D341Med (cell line): Measurements from ENCODE around the gene MLXIP.
A peak's percentile ranks its signal among the peaks of the same experiment; 100 is the strongest.
"Not testable (repeated sequence)": the region's sequence is repeated elsewhere in the genome, so short reads cannot be mapped to it uniquely, and the experiment has no call there.

Experiments
- DNase-seq: peaks from one replicate; pipeline ENCODE4 v3.0.0; 2012; ENCODE audit warnings: low spot score

Gene MLXIP

GRCh38 chr12:122054842-122055520 is 23.6 kb upstream of the MLXIP start:
- DNase-seq = no peak

DNA sequence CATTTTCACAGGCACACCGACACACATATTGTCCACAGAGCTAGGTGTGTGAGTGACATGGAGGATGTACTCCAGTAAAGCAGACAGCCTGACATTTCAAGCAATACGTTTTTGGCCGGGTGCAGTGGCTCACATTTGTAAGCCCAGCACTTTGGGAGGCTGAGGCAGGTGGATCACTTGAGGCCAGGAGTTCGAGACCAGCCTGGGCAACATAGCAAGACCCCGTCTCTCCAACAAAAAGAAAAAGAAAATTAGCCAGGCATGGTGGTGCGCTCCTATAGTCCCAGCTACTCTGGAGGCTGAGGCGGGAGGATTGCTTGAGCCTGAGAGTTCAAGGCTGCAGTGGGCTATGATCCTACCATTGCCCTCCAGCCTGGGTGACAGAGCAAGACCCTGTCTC is 22.1 kb upstream of the MLXIP start:
- not testable (repeated sequence) for DNase-seq

DNA sequence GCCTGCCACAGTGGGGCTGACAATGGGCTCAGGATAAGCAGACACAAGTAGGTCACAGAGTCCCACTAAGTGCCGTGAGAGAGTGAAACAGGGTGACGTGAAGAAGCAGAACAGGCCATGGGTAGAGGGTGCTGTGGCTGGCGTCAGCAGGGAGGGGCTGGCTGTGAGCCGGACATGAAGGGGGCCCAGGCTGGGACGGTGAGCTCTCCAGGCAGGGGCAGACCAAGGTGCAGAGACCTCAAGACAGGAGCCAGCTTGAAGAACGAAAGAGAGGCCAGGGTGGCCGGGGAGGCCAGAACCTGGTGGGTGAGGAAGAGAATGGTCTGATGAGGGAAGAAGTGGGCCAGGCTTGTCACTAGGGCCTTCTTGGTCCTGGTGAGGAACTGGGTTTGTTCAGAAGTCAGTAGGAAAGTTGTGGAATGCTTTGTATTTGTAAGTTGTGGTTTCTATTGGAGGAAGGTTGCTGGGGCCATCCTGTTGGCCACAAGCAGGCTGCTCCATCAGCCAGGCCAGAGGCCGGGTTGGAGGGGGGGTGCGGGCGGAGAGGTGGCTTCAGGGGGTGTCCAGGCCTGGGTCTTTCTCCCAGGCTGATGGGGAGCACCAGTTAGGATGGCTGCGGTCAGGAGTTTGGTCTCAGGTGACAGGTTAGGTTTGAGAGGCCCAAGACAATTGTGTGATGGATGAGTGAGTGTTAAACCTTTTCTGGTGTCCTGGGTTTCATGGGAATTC is 21.4 kb upstream of the MLXIP start:
- DNase-seq = no peak

DNA sequence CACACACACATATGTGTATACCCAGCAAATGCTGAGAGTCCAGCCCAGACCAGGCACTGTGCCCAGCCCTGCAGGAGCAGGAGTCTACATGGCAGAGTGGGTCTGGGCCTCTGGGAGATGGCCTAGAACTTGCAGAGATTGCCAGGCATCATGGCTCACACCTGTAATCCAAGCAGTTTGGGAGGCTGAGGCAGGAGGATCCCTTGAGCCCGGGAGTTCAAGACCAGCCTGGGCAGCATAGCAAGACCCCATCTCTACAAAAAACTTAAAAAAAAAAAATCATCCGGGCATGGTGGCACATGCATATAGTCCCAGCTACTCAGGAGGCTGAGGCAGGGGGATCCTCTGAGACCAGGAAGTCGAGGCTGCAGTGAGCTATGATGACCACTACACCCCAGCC is 20.8 kb upstream of the MLXIP start:
- no peak for DNase-seq

DNA sequence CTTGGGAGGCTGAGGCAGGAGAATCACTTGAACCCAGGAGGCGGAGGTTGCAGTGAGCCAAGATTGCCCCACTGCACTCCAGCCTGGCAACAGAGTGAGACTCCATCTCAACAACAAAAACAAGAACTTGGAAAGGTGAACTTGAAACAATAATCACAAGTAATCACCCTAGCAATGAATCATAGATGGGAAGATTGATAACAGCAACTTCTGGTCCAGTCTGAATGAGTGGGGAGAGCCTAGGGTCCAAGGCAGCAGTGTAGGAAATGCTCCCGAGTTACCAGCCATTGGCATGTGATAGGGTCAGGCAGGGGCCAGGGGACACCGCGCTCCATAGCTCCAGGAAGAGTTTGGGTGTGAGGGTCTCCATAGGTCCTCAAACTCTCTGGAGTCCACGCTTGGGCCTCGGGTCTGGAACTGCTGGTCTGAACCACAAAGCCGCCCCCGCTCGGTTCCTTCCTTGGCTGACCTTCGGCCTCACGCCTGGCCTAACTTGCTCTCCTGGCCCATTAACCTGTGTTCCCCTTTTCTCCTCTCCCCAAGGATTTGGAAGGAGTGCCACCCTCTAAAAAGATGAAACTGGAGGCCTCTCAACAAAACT is 19.9 kb upstream of the MLXIP start:
- peak; percentile 12 for DNase-seq

DNA sequence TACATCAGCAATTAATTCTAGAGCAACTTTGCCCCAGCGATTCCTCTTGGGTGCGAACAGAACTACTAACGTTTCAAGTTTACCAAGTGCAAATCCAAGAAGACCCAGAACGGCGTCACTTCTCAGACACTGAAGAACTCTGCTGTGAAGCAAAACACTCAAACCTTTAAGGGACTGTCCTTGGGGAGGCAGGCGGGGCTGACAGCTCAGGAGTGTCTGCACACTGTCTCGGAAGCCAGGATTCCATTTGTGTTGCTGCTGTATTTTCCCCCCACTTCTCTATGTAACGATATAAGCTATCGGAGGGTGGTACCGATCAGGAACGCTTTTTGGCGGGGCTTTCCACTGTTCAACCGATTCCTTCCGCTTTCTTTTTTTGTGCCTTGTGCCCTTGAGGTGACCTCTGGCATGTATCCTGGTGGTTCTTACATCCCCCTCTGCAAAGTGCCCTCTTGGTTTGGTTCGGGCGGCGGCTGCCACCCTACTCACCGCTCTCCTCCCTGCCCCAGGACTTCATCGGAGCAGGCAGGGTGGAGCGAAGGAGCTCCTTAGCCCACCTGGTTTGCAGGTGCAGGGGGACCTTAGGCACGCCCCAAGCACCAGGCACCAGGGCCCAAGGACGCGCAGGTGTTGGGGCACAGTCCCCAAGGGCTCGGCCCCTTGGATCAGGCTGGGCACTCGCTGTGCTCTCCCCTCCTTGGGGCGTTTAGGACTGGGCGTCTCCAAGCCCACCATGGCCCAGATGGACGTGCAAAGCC is 19.2 kb upstream of the MLXIP start:
- peak; percentile 20 for DNase-seq

GRCh38 chr12:122060081-122060501 is 18.5 kb upstream of the MLXIP start:
- DNase-seq = peak; percentile 15

- no peak for DNase-seq
Observed at GRCh38 chr12:122061253-122061652, 17.3 kb upstream of the MLXIP start.

DNA sequence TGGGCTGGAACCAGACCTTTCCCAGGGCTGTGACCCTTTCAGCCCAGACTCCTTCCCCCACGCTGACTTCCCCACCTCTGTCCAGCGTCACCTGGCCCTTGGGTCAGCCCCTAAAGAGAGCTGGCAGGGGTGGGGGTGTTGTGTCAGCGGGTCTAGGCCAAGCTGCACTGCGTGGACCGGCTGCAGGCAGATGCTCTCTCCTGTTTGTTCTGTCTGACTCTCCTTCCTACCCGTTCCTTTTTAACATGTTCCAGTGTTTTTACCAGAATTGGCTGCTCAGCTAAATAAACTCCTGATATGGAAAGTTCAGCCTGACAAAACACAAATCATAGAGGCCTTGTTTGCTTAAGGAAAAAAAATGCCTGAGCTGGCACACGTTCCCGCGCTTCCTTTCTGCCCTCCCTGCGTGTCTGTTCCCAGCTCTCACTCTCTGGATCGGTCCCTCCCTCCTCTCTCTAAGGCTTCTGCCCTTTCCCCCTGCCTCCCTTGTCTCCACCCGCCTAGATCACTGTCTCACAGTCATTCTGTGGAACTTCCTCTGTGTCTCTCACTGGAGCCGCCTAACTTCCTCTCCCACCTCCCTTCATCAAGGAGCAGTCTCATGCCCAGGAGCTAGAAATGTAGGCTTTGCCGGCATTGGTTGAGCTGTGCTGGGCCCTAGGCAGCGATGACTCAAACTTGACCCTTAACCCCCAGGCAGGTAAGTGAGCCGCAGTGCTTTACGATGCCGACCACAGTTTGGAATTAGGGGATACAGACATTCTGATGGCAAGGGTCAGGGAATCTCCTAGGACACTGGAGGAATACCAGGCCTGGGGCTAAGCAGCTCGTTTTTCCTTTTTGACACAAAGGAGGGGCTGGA is 15.5 kb upstream of the MLXIP start:
- DNase-seq = peak; percentile 24

DNA sequence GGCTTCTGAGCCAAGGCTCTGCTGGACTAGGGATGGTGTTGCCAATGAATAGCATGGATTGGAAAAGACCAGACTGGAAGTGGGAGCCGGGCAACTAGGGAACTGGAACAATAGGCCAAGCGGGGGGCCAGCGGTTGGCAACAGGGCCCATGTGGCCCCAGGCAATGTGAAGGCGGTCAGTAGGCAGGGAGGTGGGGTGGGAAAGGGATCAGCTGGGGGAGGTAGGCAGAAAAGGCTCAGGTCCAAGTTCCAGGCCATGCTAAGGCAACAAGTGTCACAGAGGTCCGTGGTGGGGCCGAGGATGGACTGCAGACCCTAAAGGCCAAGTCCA is 14.9 kb upstream of the MLXIP start:
- no peak for DNase-seq

- DNase-seq = peak; percentile 89
Observed at GRCh38 chr12:122064025-122064777, 14.4 kb upstream of the MLXIP start.

GRCh38 chr12:122064780-122065588 is 13.6 kb upstream of the MLXIP start:
- peak; percentile 77 for DNase-seq

- no peak for DNase-seq
Observed at GRCh38 chr12:122067548-122067947, 11.0 kb upstream of the MLXIP start.

DNA sequence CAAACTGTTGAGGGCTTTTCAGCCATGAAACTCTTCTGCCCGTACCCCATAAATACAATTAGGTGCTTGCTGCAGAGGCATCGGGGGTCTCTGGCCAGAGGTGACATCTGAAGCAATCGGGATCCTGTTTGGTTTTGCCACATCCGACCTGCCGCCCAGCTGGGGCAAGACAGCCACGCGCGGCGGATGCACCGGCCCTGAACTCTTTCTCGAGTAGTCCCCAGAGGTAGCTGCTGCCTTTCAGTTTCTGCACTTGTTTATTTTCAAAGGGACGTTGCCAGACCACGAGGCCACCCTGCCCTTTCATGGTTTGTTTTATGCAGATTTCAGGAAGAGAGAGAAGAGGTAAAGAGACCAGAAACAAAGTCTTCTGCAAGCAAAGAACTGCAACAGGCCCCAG is 10.6 kb upstream of the MLXIP start:
- peak; percentile 34 for DNase-seq

- DNase-seq = no peak
Observed at GRCh38 chr12:122072031-122072970, 6.3 kb upstream of the MLXIP start.

DNA sequence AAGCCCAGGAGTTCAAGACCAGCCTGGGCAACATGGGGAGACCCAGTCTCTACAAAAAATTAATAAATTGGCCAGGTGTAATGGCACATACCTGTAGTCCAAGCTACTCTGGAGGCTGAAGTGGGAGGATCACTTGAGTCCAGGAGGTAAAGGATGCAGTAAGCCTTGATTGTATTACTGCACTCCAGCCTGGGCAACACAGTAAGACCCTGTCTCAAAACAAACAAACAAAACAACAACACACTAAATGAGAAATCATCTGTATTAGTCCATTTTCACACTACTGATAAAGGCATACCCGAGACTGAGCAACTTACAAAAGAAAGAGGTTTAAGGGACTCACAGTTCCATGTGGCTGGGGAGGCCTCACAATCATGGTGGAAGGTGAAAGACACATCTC is 4.7 kb upstream of the MLXIP start:
- DNase-seq = no peak

DNA sequence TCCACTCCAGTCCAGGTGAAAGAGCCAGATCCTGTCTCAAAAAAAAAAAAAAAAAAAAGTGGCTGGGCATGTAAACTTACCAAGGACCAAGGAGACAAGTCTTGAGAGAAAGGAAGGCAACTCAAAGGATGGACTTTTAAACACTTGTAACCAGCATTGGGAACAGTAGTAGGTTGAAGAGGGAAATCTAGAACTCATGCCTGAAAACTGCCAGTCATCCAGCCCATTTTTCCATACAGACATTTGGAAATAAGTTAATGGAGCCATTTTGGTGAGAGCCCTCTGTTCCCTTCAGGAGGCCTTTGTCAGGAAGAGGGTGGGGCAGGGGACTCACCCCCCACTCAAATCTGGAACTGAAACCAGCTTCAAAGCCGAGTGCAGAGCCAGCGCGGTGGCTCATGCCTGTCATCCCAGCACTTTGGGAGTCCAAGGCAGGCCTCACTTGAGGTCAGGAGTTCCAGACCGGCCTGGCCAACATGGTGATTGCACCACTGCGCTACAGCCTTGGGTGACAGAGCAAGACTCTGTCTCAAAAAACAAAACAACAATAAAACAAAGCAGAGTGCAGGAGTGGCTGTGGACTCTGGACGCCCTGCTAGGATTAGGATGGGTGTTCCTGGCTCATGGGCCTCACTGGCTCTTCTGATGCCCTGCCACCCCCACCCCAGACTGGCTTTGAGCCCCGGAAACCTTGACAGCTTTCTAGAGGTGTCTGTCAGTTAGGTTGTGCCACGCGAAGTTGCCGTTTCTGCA is 1.6 kb upstream of the MLXIP start:
- DNase-seq = no peak

DNA sequence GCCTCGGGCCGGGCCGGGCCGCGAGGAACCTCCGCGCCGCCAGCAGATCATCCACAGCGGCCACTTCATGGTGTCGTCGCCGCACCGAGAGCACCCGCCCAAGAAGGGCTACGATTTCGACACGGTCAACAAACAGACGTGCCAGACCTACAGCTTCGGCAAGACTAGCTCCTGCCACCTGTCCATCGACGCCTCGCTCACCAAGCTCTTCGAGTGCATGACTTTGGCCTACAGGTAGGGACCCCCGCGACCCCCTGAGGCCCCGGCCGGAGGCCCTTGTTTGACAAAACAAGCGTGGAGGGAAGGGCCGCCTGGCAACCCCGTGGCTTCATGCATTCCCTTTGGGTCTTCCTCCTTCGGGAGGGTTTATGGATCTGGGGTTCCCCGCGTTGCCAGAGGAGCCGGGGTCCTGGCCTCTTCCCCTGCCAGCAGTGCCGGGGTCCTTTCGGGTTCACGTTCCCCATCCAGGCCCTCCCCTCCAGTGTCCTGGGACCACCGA is 526 bp downstream of the MLXIP start:
- peak; percentile 54 for DNase-seq
